B cell (primary cell): ENCODE results near the gene S100A3. TPM values are rescaled to one million over a fixed set of nuclear protein-coding genes. Genes with fewer than 3 reads are reported as not detected.
"Not testable (repeated sequence)": the region's sequence is repeated elsewhere in the genome, so short reads cannot be mapped to it uniquely, and the experiment has no call there.

Experiments
- ATAC-seq: fragments of 200-7000 bp; cut with Tn5 transposase; one replicate; pipeline ENCODE4 v1.10.0; 2021; ENCODE audit warnings: low read depth, mild to moderate bottlenecking, moderate number of reproducible peaks, moderate library complexity
- CTCF ChIA-PET: fragments of 350-600 bp; sonication (Branson Sonifier 250); formaldehyde crosslinking; loops from one replicate; lab custom pipeline; 2021; ENCODE audit warnings: antibody characterized with exemption, inconsistent platforms; lab: Charles Lee
- POLR2A ChIA-PET: fragments of 350-600 bp; sonication (Branson Sonifier 250); formaldehyde crosslinking; loops from one replicate; lab custom pipeline; 2021; ENCODE audit warnings: antibody characterized with exemption; lab: Charles Lee
- DNase-seq: peaks from one replicate; pipeline ENCODE4 v3.0.0; 2013
- H2AFZ ChIP-seq: 2 replicates; pipeline ENCODE4 v1.6.1; 2012; ENCODE audit warnings: mild to moderate bottlenecking, low read depth, low read length; ENCODE audit not compliant: insufficient read depth, poor library complexity, severe bottlenecking
- H3K27ac ChIP-seq, 2 donors: 1 replicate in 1 of 2; 2 replicates in 1 of 2; pipeline ENCODE4 v1.5.1; 2012 to 2013; ENCODE audit warnings: low read length in 2 of 2, mild to moderate bottlenecking in 2 of 2, moderate library complexity in 1 of 2
- H3K27me3 ChIP-seq, 4 experiments: fragments of 200-600 bp in 1 of 4; sonication (generic) in 1 of 4; replicated peaks in 1 of 4; 1 replicate in 2 of 4; 2 replicates in 2 of 4; pipeline versions ENCODE4 v1.6.1 to v1.7.0; 2013 to 2016; ENCODE audit warnings: low read length in 3 of 4, mild to moderate bottlenecking in 2 of 4, mixed read lengths in 1 of 4, moderate library complexity in 1 of 4; ENCODE audit not compliant: insufficient read depth in 4 of 4, control insufficient read depth in 3 of 4; ENCODE audit errors: control extremely low read depth in 1 of 4
- H3K36me3 ChIP-seq, 2 experiments: replicated peaks in 1 of 2; 1 replicate in 1 of 2; 2 replicates in 1 of 2; pipeline versions ENCODE4 v1.6.1 to v1.7.1; 2013; ENCODE audit warnings: low read length in 1 of 2; ENCODE audit not compliant: insufficient read depth in 2 of 2, control insufficient read depth in 1 of 2; ENCODE audit errors: control extremely low read depth in 1 of 2, extremely low read depth in 1 of 2
- H3K4me1 ChIP-seq, 2 donors: fragments of 200-600 bp in 1 of 2; sonication (generic) in 1 of 2; 1 replicate in 1 of 2; 2 replicates in 1 of 2; pipeline versions ENCODE4 v1.5.1 to v1.6.1; 2013 to 2017; ENCODE audit warnings: low read length in 2 of 2; ENCODE audit not compliant: control insufficient read depth in 2 of 2, insufficient read depth in 2 of 2
- H3K4me2 ChIP-seq: replicated peaks from 2 replicates; pipeline ENCODE3; 2012; ENCODE audit warnings: mild to moderate bottlenecking, low read depth, low read length; ENCODE audit not compliant: poor library complexity, severe bottlenecking
- H3K4me3 ChIP-seq, 5 experiments: fragments of 200-600 bp in 1 of 5; sonication (generic) in 1 of 5; 1 replicate in 3 of 5; 2 replicates in 2 of 5; pipeline versions ENCODE4 v1.5.1 to v1.7.0; 2011 to 2016; ENCODE audit warnings: low read length in 4 of 5, mild to moderate bottlenecking in 4 of 5, low read depth in 2 of 5, control low read depth in 1 of 5, moderate library complexity in 1 of 5; ENCODE audit not compliant: insufficient read depth in 1 of 5; ENCODE audit errors: control extremely low read depth in 1 of 5, extremely low read depth in 1 of 5
- H3K79me2 ChIP-seq: fragments of 200-600 bp; sonication (generic); one replicate; pipeline ENCODE4 v1.6.0; 2016; ENCODE audit warnings: low read length; ENCODE audit not compliant: control insufficient read depth, insufficient read depth
- H3K9ac ChIP-seq: fragments of 200-600 bp; sonication (generic); 2 replicates; pipeline ENCODE4 v1.6.1; 2017; ENCODE audit warnings: mild to moderate bottlenecking, low read length, moderate library complexity
- H3K9me3 ChIP-seq, 3 donors: one replicate each; pipeline versions ENCODE4 v1.6.1 to v1.7.1; 2013; ENCODE audit warnings: low read length in 2 of 3; ENCODE audit not compliant: control insufficient read depth in 2 of 3, insufficient read depth in 1 of 3; ENCODE audit errors: control extremely low read depth in 1 of 3
- H4K20me1 ChIP-seq: 2 replicates; pipeline ENCODE4 v1.6.0; 2012; ENCODE audit warnings: mild to moderate bottlenecking, low read length; ENCODE audit not compliant: insufficient read depth, control insufficient read depth, poor library complexity, severe bottlenecking
- H3K27ac Mint-ChIP-seq: one replicate; pipeline ENCODE4 v1.8.0; 2021; ENCODE audit warnings: mixed read lengths
- H3K27me3 Mint-ChIP-seq: one replicate; pipeline ENCODE4 v1.8.0; 2021; ENCODE audit warnings: mixed read lengths
- H3K4me1 Mint-ChIP-seq: one replicate; pipeline ENCODE4 v1.8.0; 2021; ENCODE audit warnings: mixed read lengths
- H3K4me3 Mint-ChIP-seq: one replicate; pipeline ENCODE4 v1.8.0; 2021; ENCODE audit warnings: mixed read lengths
- H3K9me3 Mint-ChIP-seq: one replicate; pipeline ENCODE4 v1.8.0; 2022; ENCODE audit warnings: mixed read lengths; ENCODE audit not compliant: insufficient read depth
- CTCF ChIP-seq: fragments of 200-600 bp; IDR thresholded peaks from one replicate; pipeline ENCODE4 v1.8.0; 2022; ENCODE audit warnings: antibody characterized with exemption, mild to moderate bottlenecking
- EZH2 ChIP-seq: IDR thresholded peaks from 2 replicates; pipeline ENCODE4 v1.6.1; 2012; ENCODE audit warnings: borderline replicate concordance, low read depth, mild to moderate bottlenecking, moderate library complexity, low read length; ENCODE audit not compliant: insufficient read depth, poor library complexity, severe bottlenecking
- WGBS: methylation state at CpG from one replicate; pipeline ENCODE4 v1.1.5; 2013; ENCODE audit warnings: missing lambda C conversion rate; ENCODE audit not compliant: insufficient coverage; 5-methylcytosine and 5-hydroxymethylcytosine counted together
- intact Hi-C: fragments of 100-400 bp; cut with micrococcal nuclease; formaldehyde crosslinking; loops from one replicate; pipeline ENCODE4 v1.10.0; 2022
- polyA plus RNA-seq: library from polyadenylated mRNA; depleted of rRNA; stranded (reverse); fragments of >200 nt; gene quantifications from 2 replicates; pipeline ENCODE4 v1.2.3, GENCODE V29; 2012
- total RNA-seq, 2 donors: library from RNA; stranded (reverse); fragments of 120-200 nt in 1 of 2; gene quantifications; 1 replicate in 1 of 2; 2 replicates in 1 of 2; pipeline versions ENCODE4 v1.2.3 to v1.2.4, GENCODE V29; 2013 to 2022

S100A3 gene
- total and polyA plus RNA-seq, 2 donors (not counting 1 experiment from before 2014, with no cell fraction given): not detected

GRCh38 chr1:153585006-153585405 lies 35.9 kb upstream of the S100A3 start:
- Histone ChIP-seq H3K9ac (no peak overlapping the region), H3K4me2 (no peak overlapping the region), H4K20me1 (no peaks in the 10 kb centered on the region), H3K27me3 (no peaks in the 10 kb centered on the region), H2AFZ (no peak overlapping the region), H3K4me1 (no peaks in the 10 kb centered on the region), H3K36me3 (no peaks in the 10 kb centered on the region), H3K27ac (no peak overlapping the region), H3K4me3 (no peak overlapping the region), H3K79me2 (no peaks in the 10 kb centered on the region), H3K9me3 (no peaks in the 10 kb centered on the region)
- CTCF ChIA-PET: interaction anchor here (0.9 to 2.8 kb wide), 2 partner anchors 13 to 16 kb away, joined by 3 to 14 read pairs; no protein-coding TSS in a partner anchor
- POLR2A ChIA-PET: no interaction called here
- DNase-seq (no peak), ATAC-seq (no peak)
- Mint-ChIP-seq H3K27ac (no peak overlapping the region), H3K4me1 (no peaks in the 10 kb centered on the region), H3K27me3 (peaks cover 10% of the 10 kb centered on the region), H3K9me3 (no peaks in the 10 kb centered on the region), H3K4me3 (no peak overlapping the region)
- intact Hi-C loops: no loop called here
- TF ChIP-seq EZH2 (no peak), CTCF (no peak)
- WGBS: 100% methylated on average over 1 of the region's 1 CpG

GRCh38 chr1:153583976-153584375 lies 34.9 kb upstream of the S100A3 start:
- no peaks in the 10 kb centered on the region for H3K79me2 ChIP-seq
- ATAC-seq (no peak), DNase-seq (no peak)
- no peak overlapping the region for H3K4me2 ChIP-seq
- no peak overlapping the region for H3K27ac ChIP-seq
- H3K4me3 Mint-ChIP-seq: no peak overlapping the region
- intact Hi-C loops: no loop called here
- POLR2A ChIA-PET: no interaction called here
- no peak overlapping the region for H3K4me3 ChIP-seq
- no peaks in the 10 kb centered on the region for H3K9me3 ChIP-seq
- WGBS: 78% methylated on average over 1 of the region's 2 CpGs
- H3K4me1 ChIP-seq: no peaks in the 10 kb centered on the region
- H4K20me1 ChIP-seq: no peaks in the 10 kb centered on the region
- no peak overlapping the region for H3K9ac ChIP-seq
- no peak overlapping the region for H2AFZ ChIP-seq
- H3K4me1 Mint-ChIP-seq: no peaks in the 10 kb centered on the region
- TF ChIP-seq EZH2: no peak
- no peak for TF ChIP-seq CTCF
- peaks cover 14% of the 10 kb centered on the region for H3K27me3 Mint-ChIP-seq
- CTCF ChIA-PET: no interaction called here
- H3K9me3 Mint-ChIP-seq: no peaks in the 10 kb centered on the region
- H3K36me3 ChIP-seq: no peaks in the 10 kb centered on the region
- no peaks in the 10 kb centered on the region for H3K27me3 ChIP-seq
- no peak overlapping the region for H3K27ac Mint-ChIP-seq

- H3K9me3 Mint-ChIP-seq, H3K4me1 Mint-ChIP-seq, H3K4me1 ChIP-seq, H3K9me3 ChIP-seq, H4K20me1 ChIP-seq, H3K4me2 ChIP-seq, H3K36me3 ChIP-seq, H2AFZ ChIP-seq, ATAC-seq, CTCF ChIA-PET, H3K9ac ChIP-seq, POLR2A ChIA-PET, H3K27me3 ChIP-seq, H3K79me2 ChIP-seq, H3K27ac ChIP-seq, H3K27ac Mint-ChIP-seq, H3K4me3 Mint-ChIP-seq, intact Hi-C loops, DNase-seq, H3K4me3 ChIP-seq: not testable (repeated sequence)
- peaks cover 14% of the 10 kb centered on the region for H3K27me3 Mint-ChIP-seq
- no CpG with 5 or more reads among the region's 3 CpGs for WGBS
Measured at GRCh38 chr1:153583514-153583913, 34.5 kb upstream of the S100A3 start.
